Fibroblast of pulmonary artery (primary cell): ENCODE data around the gene FAM20A.
"Not testable (repeated sequence)": the region's sequence is repeated elsewhere in the genome, so short reads cannot be mapped to it uniquely, and the experiment has no call there.

Experiments used
- DNase-seq: peaks from one replicate; pipeline ENCODE4 v3.0.0-alpha.2; 2010; ENCODE audit warnings: low read depth
- H3K4me3 ChIP-seq: replicated peaks from 2 replicates; pipeline ENCODE4 v1.5.1; 2011; ENCODE audit warnings: low read depth, mild to moderate bottlenecking, control low read depth, low read length, moderate library complexity
- TF ChIP-seq, protein P1 (sequence below): IDR thresholded peaks from 2 replicates; pipeline ENCODE4 v1.5.1; 2011; ENCODE audit warnings: mild to moderate bottlenecking, control low read depth, low read length, inconsistent platforms; ENCODE audit errors: missing control alignments

Gene FAM20A

DNA sequence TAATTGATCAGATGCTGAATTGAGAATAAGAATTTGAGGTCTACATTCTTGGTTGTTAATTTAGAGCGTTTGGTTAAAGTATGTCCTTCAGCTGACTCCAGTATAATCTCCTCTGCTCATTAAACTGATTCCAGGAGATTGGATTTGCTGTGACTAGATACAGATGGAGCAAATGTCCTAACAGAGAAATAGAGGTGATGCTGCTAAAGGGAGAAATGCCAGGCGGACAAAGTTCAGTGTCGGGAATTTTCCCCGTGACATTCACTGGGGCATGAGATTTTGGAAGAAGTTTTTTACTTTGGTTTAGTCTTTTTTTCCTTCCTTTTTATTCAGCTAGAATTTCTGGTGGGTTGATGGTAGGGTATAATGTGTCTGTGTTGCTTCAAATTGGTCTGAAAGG is 69.9 kb downstream of the FAM20A start:
- H3K4me3 ChIP-seq = no peak overlapping the region
- DNase-seq = no peak
- TF ChIP-seq, protein P1, sequence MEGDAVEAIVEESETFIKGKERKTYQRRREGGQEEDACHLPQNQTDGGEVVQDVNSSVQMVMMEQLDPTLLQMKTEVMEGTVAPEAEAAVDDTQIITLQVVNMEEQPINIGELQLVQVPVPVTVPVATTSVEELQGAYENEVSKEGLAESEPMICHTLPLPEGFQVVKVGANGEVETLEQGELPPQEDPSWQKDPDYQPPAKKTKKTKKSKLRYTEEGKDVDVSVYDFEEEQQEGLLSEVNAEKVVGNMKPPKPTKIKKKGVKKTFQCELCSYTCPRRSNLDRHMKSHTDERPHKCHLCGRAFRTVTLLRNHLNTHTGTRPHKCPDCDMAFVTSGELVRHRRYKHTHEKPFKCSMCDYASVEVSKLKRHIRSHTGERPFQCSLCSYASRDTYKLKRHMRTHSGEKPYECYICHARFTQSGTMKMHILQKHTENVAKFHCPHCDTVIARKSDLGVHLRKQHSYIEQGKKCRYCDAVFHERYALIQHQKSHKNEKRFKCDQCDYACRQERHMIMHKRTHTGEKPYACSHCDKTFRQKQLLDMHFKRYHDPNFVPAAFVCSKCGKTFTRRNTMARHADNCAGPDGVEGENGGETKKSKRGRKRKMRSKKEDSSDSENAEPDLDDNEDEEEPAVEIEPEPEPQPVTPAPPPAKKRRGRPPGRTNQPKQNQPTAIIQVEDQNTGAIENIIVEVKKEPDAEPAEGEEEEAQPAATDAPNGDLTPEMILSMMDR = no peak

DNA sequence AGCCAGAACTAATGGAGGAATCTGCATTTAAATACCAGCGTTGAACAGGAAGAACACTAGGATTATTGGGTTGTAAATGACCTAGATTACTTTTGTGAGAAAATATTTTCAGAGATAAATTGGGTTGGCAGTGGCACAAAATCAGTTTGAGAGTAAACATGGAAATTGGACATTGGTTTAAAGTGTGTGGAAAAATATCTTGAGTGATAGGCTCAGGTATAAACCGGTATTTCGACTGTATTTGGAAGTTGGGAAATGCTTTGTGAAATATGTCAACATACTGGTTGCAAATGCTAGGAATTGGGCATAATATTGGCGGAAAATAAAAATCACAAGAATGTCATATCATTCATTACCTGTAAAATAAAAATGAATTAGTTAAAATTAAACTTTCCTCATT is 73.9 kb downstream of the FAM20A start:
- no peak for DNase-seq
- H3K4me3 ChIP-seq = no peak overlapping the region
- TF ChIP-seq, protein P1 = no peak

DNA sequence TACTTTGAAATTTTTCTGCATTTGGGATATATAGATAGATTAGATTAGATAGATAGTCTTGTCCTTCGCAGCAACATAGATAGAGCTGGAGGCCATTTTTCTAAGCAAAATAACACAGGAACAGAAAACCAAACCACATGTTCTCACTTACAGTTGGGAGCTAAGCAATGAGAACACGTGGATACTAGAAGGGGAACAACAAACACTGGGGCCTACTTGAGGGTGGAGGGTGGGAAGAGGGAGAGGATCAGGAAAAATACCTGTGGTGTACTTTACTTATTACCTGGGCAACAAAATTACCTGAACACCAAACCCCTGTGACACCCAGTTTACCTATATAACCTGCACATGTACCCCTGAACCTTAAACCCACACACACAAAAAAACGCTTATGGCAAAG is 74.6 kb downstream of the FAM20A start:
- DNase-seq = no peak
- H3K4me3 ChIP-seq = no peak overlapping the region
- TF ChIP-seq, protein P1 = no peak

DNA sequence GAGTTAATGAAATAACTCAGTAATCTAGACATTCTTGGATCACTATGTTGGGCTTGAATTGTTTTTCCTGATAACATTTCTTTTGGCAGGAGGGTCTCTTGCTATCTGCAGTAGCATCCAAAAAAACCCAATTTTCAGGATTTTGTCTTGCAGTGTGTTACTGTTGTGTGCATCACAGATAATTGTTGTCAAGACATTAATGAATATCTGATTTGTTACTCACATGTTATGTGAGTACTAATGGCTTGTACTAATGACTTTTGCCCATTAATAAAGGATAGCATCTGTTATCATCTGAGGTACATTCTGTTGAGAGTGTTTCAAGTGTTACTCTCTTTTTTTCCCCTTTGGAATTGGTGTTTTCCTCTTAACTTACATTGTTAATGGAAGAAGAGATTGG is 78.9 kb downstream of the FAM20A start:
- no peak for DNase-seq
- TF ChIP-seq, protein P1 = no peak
- H3K4me3 ChIP-seq = no peak overlapping the region

DNA sequence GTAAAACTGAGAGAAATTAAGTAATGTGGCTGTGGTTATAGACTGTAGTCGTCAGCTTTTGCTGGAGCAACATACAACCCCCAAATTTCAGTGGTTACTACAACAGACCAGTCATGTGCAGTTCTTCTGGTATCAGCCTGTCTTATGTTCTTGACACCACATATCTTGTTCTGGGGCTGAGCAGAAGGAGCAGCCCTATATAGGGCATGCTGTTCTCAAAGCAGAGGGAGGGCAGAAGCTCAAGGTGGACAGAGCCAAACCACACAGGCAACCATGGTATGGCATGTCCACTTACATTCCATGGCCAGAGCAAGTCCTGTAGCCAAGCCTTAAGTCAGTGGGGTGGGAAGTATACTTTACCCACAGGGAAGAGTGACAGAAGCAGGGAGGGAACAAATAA is 81.3 kb downstream of the FAM20A start:
- DNase-seq = no peak
- no peak overlapping the region for H3K4me3 ChIP-seq
- TF ChIP-seq, protein P1 = no peak

DNA sequence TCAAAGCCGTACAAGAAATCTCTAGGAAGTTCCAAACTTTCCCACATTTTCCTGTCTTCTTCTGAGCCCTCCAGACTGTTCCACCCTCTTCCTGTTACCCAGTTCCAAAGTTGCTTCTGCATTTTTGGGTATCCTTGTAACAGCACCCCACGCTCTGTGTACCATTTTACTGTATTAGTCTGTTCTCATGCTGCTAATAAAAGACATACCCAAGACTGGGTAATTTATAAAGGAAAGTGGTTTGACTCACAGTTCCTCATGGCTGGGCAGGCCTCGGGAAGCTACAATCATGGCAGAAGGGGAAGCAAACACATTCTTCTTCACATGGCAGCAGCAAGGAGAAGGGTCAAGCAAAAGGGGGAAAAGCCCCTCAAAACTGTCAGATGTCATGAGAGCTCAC is 82.1 kb downstream of the FAM20A start:
- not testable (repeated sequence) for DNase-seq, H3K4me3 ChIP-seq

DNA sequence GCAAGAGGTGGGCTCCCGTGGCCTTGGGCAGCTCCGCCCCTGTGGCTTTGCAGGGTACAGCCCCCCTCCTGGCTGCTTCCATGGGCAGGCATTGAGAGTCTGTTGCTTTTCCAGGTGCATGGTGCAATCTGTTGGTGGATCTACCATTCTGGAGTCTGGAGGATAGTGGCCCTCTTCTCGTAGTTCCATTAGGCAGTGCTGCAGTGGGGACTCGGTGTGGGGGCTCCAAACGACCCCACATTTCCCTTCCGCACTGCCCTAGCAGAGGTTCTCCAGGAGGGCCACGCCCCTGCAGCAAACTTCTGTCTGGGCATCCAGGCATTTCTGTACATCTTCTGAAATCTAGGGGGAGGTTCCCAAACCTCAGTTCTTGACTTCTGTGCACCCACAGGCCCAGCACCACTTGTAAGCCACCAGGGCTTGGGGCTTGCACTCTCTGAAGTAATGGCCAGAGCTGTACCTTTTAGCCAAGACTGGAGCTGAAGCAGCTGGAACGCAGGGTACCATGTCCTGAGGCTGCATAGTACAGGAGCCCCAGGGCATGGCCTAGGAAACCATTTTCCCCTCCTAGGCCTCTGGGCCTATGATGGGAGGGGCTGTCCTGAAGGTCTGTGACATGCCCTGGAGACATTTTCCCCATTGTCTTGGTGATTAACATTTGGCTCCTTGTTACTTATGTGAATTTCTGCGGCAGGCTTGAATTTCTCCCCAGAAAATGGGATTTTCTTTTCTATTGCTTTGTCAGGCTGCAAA is 82.9 kb downstream of the FAM20A start:
- no peak for DNase-seq
- TF ChIP-seq, protein P1 = no peak
- H3K4me3 ChIP-seq = no peak overlapping the region

DNA sequence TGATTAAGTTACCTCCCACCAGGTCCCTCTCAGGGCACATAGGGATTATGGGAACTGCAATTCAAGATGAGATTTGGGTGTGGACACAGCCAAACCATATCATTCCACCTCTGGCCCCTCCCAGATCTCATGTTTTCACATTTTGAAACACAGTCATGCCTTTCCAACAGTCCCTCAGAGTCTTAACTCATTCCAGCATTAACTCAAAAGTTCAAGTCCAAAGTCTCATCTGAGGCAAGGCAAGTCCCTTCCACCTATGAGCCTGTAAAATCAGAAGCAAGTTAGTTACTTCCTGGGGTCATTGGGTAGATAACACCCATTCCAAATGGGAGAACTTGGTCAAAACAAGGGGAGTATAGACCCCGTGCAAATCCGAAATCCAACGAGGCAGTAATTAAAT is 83.6 kb downstream of the FAM20A start:
- not testable (repeated sequence) for H3K4me3 ChIP-seq, DNase-seq
